D721Med (cell line): ENCODE results near the gene FAF1.

ENCODE experiments used
- DNase-seq: peaks from one replicate; pipeline ENCODE4 v3.0.0; 2011; ENCODE audit warnings: low spot score; ENCODE audit not compliant: insufficient read length
- FAIRE-seq: peaks from 2 replicates; lab custom pipeline; 2011; peaks lifted over from hg19 to GRCh38; lab: Jason Lieb, UNC
- TF ChIP-seq, protein P1 (sequence below): IDR thresholded peaks from 2 replicates; pipeline ENCODE4 v1.5.1; 2012; ENCODE audit warnings: mild to moderate bottlenecking, control low read depth; ENCODE audit not compliant: insufficient read depth; ENCODE audit errors: missing control alignments

FAF1 gene

DNA sequence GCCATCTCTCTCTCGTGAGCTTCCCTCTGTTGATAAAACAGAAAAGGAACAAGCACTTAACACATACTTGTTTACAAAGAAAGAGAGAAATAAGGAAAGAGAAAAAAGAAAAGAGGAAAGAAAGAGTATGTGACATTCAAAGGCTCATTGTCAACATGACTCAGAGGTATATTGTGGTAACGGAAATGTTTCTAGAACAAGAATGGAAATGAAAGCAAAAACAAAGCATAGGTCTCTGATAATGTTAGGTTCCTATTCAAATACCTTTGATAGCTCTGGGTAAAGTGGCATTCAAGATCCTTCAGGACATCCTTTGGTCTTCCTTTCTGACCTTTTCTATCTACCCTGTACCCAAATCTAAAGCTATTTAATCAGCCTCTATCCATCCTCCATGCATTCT is 469.4 kb downstream of the FAF1 start:
- FAIRE-seq (no peak), DNase-seq (no peak)
- TF ChIP-seq, protein P1, sequence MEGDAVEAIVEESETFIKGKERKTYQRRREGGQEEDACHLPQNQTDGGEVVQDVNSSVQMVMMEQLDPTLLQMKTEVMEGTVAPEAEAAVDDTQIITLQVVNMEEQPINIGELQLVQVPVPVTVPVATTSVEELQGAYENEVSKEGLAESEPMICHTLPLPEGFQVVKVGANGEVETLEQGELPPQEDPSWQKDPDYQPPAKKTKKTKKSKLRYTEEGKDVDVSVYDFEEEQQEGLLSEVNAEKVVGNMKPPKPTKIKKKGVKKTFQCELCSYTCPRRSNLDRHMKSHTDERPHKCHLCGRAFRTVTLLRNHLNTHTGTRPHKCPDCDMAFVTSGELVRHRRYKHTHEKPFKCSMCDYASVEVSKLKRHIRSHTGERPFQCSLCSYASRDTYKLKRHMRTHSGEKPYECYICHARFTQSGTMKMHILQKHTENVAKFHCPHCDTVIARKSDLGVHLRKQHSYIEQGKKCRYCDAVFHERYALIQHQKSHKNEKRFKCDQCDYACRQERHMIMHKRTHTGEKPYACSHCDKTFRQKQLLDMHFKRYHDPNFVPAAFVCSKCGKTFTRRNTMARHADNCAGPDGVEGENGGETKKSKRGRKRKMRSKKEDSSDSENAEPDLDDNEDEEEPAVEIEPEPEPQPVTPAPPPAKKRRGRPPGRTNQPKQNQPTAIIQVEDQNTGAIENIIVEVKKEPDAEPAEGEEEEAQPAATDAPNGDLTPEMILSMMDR: no peak

DNA sequence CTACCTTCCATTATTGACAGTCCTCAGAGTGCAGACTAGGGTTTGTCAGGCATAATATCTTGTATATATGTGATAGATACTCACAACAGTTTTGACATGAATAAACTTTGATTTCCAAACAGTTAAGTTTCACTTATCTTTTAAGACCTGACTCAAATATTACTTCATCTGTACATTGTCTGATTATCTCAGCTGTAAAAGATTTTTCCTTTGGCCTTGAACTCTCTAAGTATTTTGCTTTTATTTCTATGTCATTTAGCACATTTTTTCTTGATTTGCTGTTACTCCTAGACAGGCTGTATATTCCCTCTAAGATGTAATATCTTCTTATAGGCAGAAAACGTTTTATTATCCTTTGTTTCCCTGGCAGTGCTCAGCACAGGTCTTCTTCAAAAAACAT is 471.2 kb downstream of the FAF1 start:
- TF ChIP-seq, protein P1: no peak
- no peak for FAIRE-seq
- DNase-seq: no peak

DNA sequence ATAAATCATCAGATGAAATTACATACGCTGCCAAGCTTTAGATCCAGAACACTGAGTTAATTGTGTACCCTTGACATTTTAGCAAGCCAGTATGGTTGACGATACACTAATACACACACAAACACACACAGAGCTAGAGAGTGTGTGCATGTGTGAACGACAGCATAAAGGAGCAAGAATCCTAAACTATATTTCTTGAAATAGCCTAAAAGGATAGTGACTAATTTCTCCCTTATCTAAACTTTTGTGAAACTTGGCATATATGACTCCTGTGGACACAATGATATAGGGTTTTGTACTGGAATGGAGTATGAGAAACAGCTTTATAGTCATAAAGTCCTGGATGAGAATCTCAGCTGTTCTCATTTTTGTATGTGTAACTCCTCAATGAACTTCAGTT is 471.7 kb downstream of the FAF1 start:
- FAIRE-seq (no peak), DNase-seq (no peak)
- TF ChIP-seq, protein P1: no peak

DNA sequence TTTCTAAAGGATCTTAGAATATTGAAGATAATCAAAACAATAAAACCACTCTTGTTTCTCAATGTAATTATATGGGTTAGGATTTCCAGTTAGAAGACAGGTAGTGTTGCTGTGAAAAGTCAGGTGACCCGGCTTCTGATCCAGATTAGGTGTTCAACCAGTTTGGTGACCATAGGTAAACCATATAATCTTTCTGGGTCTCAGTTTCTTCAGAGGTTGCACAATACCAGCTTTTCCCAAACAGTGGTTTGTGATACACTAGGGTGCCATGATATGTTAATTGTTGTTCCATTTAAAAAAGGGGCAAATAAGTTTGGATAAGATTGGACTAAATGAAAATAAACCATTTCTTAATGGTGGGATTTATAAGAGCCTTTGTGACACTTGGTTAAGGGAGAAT is 472.3 kb downstream of the FAF1 start:
- TF ChIP-seq, protein P1: no peak
- FAIRE-seq (no peak), DNase-seq (no peak)

DNA sequence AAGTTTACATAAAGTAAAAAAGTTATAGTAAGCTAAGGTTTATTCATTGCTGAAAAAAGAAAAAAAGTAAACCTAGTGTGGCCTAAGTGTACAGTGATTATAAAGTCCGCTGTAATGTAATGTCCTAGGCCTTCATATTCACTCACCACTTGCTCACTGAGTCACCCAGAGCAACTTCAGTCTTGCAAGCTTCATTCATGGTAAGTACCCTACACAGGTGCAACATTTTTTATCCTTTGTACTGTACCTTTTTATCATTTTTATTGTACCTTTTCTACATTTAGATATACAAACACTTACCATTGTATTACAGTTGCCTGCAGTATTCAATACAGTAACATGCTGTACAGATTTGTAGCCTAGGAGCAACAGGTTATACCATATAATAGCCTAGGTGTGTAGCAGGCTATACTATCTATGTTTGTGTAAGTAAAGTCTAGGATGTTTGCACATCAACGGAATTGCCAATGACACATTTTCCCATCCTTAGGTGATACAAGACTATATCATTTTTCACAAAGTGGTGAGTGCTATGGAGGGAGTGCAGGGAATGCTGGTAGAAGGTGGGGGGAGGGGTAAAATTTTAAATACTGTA is 478.8 kb downstream of the FAF1 start:
- TF ChIP-seq, protein P1: no peak
- DNase-seq: no peak
- FAIRE-seq: no peak

DNA sequence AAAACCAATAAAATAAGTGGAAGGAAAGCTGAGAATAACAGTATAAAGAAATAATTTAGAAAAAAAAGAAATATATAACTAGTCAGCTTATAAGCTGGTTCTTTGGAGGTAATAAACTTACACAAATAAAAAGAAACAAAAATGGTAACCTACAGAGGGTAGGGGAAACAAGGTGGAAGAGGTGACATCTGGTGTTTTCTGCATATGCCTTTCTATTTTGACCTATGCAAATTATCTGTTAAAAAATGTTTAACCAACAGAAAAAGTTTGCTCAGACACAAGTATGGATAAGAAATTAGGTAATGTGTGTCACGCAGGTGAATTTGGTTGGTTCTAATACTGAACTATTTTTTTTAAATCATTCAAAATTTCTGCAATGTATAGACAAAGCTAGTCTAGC is 483.3 kb downstream of the FAF1 start:
- DNase-seq (no peak), FAIRE-seq (no peak)
- TF ChIP-seq, protein P1: no peak
